ENCODE data around the gene LACTB.

The LACTB gene

DNA sequence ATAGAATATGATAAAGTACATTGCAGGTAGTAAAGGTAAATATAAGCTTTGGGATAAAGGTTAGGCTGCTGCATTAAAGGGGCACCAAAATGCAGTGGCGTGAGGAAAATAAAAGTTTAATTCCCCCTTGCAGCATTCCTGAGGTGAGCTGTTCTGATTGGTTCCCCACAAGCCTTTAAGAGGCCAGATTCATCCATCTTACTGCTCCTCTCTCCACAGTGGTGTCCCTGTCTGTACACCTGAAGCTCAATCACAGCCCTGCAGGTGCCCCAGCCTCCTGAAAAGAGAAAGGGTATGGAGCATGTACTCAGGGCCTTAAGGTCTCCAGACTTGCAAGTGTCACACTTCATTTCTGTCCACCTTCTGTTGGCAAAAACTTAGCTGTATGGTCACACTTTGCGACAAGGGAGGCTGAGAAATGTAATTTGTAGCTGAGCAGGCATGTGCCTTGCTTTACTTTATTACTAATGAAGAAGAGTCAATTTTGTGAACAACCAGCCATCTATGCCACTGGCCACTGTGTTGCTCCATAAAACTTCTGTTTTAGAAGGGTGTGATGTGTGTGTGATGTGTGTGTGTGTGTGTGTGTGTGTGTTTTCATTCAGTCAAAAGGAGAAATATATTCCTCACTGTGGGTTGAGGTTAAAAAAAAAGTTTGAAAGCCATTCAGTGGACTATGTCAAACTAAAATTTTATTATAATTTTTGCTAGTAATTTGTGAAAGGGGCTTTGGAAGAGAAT, 12.8 kb downstream of the LACTB start:
- no peak for DNase-seq

DNA sequence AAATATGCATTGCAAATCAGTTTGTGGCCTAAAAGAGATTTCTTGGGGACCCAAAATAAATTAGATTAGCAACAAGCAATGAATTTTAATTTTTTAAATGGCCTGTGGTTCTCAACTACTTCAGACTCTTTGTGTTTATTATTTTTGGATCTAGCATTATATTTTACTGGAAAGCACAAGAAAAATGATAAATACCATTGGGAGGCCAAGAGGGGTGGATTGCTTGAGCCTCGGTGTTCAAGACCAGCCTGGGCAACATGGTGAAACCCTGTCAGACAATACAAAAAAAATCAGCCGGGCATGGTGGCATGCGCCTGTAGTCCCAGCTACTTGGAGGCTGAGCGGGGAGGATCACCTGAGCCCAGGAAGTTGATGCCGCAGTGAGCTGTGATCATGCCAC, 13.6 kb downstream of the LACTB start:
- DNase-seq: no peak

DNA sequence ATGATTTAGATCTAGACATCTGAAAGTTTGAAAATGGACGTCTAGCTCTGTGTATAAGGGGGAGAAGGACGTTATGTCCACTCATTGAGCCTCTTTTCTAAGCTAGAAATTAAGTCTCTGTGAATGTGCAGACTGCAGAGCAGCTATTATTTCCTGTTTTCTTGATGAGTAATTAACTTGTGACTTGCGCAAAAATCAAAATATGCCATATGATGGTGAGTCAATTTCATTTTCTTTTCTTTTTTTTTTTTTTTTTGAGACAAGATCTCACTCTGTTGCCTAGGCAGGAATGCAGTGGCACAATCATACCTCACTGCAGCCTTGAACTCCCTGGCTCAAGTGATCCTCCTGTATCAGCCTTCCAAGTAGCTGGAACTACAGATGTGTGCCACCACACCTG, 14.1 kb downstream of the LACTB start:
- no peak for DNase-seq

DNA sequence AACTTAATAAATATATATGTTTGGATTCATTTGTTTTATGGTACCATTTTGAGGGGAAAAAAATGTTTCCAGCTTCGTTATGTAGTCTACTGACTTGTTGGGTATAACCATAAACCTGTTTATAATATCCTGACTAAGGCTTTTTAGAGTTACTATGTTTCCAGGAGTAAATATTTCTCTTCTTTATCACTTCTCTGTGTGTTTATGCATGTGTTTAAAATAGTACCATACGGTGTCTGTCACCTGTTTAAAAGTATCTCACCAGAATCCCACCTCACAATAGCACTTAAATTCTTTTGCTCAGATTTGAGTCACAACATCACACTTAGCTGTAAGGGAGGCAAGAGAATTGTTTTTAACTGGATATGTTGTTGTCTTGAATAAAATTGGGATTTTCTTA, 15.1 kb downstream of the LACTB start:
- no peak for DNase-seq

DNA sequence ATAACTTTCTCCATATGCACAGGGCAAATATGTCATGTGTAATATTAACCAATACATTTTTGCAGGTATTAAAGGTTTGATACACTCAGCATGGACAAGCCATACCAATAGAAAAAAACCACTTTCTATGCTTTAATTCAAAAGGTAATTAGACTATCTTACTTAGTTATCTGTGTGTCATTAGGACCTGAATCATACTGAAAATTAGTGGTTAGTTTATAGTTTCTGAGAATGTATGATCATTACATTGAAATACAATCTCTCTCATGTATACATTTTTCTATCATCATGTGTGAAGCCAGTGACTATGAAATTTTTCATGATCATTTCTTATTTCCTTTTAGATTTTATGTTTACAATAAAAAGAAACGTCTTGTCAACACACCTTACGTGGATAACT, 19.3 kb downstream of the LACTB start:
- DNase-seq: no peak

DNA sequence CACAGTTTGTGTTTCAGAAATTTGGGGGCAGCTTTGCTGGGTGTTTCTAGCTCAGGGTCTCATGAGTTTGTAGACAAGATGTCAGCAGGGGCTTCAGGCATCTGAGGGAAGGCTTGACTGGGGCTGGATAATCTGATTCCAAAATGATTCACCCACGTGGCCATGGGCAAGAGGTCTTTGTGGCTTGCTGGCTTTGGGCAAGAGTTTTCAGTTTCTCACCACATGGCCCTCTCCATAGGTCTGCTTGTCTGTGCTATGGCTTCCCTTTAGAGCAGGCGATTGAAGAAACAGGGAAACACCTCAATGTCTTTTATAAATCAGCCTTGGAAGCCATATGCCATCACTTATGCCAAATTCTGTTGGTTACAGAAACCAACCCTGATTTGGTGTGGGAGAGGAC, 23.8 kb downstream of the LACTB start:
- DNase-seq: no peak

DNA sequence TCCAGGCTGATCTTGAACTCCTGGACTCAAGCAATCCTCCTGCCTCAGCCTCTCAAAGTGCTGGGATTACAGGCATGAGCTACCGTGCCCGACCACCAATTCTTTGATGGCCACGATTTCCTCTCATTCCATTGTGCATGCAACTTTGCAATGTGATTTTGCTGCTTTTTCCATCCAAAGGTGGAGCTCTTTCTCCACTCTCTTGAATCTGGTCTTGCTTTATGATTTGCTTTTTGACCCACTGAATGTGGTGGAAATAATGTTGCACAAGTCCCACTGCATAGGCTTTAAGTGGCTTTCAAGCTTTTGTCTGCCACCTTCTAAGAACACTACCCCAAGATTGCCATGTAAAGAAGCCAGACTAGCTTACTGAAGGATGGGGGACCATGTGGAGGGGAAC, 25.0 kb downstream of the LACTB start:
- no peak for DNase-seq

DNA sequence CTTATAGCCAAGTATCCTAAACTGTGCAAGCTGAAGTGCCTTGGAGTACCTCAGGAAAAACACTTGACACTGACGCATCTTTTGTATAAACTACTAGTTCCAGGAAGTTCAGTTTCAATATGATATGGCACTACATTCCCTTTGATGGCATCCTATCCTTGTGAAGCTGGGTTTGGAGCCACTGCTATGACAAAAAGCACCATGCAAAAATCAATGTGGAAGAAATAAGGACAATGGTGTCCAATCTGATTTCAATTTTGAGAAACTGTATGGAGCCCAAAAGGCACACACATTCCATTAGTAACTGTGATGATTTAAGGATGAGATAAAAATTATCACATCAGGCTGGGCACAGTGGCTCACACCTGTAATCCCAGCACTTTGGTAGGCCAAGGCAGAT, 30.0 kb downstream of the LACTB start:
- DNase-seq: no peak

DNA sequence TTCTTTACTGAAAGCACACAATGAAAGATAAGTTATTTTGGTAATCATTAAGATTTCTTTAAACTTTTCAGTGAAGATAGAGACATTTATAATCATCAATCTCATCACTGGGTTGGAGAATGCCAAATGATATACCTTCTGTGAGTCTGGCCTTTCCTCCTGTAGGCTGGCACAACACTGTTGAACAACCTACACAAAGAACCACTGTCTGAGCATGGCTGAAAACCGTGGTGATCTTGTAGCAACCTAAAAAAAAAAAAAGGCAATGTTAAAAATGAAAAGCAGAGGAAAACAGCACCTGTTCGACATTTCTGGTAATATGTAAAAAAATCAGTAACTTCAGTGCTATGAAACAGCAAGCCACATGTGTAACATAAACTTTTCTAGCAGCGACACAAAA, 33.8 kb downstream of the LACTB start:
- DNase-seq: no peak

DNA sequence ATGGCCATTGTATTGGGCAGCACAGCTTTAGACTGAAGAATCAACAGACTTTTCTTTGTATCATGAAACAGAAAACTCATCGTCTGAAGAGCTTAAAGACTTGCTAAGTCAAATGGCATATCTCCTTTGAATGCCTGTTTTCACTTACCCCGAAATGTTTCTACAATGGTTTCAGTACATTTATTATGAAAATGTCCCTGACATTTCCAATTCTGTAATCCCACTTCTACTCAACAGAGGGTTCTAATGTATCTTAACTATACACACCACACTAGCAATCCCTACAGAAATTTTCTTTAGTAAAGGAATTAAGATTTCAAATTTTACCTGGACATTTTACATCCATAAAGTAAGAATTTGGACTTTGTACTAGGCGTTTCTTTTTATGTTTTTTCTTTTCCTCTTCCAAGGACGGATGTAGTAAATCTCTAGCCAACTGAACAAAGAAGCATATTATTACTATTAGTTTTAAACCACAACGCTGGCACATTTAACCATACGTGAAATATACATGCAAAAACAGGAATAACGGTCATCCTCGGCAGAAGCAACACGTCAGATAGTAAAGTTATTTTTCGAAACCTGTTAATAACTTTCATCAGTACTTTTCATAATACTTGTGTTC, 34.5 kb downstream of the LACTB start:
- no peak for DNase-seq

DNA sequence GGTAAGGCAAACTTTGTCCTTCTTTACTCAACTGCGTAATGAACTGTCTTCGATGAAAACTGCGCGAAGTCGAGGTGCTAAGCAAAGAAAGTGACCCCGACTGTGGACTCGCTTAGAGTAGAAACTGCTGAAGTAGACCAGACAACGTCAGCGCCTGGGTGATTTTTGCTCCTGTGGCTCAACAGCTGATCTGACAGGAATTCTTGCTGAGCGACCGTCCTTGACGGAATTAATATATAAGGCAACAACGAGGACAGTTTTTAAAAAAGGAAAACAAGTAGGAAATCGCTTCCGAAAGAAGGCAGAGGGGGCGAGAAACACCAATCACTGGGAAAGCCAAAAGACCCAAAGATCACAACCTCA, 35.1 kb downstream of the LACTB start:
- peak; percentile 12 for DNase-seq

DNA sequence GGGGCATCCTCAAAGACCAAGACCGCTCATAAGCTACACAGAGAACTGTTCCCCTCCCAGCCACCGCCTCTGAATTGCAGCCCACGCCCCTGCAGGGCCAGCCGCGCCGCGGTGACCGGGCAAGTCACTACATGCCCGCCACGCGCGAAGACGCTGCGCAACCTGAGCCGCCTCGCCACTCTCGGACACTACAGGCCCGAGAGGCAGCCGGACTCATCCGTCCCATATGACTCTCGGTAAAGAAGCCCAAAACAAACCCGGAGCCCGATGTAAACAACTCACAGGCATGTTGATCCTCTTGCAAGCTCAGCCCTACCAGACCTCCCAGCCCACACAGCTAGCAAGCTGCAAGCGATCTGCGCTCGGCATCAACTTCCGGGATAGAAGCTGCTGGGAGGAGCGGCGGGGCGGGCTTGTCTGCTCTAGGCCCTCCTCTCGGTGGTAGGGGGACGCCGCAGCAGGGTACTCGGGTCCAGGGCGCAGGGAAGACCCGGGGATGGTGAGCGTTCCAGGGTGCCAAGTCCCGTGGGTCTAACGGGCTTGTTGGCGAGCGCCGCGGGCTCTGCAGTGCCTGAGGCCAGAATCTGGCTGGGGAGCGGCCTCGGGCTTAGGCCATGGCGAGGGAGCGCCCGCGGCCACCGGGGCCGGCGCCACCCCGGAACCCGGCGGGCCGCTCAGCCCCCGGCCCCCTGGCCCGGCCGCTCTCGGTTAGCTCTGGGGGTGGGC, 35.6 kb downstream of the LACTB start, which contains the start of gene RPS27L:
RPS27L (minus strand) TSS at position 360 of the 726 bp plus-strand sequence; CDS start at position 288, 72 bp downstream.
- DNase-seq: peak; percentile 86

DNA sequence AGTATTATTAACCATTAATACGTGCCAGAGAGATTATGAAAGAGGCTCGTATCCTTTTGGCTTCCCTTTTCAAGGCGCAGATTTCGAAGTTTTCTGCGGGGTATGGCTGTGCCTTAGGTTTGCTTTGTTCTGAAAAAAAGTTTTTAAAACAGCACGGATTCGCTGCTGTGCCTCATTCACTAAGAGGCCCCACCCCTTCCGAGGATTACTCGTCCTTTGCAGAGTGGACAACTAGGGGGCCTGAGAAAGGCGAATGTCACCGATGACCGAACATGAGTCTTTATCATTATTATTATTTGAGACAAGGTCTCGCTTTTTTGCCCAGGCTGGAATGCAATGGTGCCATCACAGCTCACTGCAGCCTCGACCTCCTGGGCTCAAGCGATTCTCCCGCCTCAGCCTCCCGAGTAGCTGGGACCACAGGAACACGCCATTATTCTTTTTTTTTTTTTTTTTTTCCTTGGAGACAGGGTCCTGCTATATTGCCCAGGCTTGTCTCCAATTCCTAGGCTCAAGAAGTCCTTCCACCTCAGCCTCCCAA, 36.3 kb downstream of the LACTB start:
- peak; percentile 34 for DNase-seq

DNA sequence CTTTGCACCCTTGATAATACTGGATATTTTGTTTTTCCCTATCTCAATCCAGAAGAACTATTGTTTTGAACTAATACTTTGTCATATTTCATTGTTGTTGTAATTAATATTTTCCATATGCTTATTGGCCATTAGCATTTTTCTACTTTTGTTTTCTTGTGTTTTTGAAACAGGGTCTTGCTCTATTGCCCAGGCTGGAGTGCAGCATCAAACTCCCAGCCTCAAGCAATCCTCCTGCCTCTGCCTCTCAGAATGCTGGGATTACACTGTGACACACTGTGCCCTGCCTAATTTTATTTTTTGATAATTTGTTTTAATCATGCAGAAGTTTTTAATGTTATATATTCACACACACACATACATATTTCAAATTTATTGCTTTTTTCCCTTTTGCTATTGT, 39.0 kb downstream of the LACTB start:
- DNase-seq: no peak

DNA sequence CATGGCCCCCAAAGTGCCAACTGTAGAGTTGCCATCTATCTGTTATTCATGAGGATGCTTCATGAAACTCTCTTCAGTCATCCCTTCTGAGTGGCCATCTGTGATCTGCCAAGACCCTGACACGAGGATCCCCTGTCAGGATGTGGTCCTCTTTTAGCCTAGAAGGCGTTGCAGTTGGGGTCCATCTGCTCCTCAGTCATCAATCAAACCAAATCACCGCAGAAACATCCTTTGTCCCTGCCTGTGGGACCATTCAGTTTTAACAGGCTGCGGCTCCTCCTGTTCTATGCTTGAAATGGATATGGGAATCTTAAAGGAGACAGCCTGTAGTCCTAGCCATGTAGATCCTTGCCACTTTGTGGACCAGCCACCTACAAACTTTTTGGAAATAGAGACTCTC, 41.6 kb downstream of the LACTB start:
- DNase-seq: no peak

DNA sequence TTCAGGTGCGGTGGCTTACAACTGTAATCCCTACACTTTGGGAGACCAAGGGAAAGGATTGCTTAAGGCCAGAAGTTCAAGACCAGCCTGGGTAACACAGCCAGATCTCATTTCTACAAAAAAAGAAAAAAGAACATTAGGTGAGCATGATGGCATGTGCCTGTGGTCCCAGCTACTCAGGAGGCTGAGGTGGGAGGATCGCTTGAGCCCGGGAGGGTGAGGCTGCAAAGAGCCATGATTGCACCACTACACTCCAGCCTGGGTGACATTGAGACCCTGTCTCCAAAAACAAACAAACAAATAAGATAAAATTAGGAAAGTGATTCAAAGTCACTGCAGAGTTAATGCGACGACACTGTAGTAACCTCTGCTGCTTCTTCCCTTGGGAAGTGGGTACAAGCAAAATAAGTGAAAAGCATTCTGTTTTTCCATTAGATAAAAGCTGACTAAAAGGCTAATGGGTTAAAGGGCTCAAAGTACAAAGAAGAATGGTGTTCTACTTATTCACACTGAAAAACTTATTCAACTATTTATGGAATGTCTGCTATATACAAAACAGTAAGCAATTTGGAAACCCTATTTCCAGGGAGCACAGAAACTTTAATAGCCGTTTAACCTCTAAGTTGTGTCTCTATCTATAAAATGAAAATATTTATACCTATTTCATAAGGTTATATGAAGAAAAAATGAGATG, 43.7 kb downstream of the LACTB start:
- DNase-seq: no peak

DNA sequence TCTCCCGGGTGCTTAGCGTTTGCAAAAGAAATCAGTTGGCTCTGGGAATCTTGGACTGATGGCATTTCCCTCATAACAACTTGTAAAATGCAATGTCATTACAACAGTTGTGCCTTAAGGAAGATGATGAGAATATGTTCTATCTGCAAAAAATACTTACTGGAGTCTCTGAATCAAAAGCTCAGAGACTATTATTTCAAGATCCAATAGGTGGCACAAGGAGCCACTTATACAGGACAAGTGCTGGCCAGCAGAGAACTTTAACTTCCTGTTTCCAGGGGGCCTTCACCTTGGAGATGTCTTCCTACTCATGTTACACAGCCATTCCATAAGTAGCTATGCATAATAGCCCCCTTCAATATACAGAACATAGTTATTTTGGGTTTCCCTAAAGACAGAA, 44.6 kb downstream of the LACTB start:
- DNase-seq: peak; percentile 41

DNA sequence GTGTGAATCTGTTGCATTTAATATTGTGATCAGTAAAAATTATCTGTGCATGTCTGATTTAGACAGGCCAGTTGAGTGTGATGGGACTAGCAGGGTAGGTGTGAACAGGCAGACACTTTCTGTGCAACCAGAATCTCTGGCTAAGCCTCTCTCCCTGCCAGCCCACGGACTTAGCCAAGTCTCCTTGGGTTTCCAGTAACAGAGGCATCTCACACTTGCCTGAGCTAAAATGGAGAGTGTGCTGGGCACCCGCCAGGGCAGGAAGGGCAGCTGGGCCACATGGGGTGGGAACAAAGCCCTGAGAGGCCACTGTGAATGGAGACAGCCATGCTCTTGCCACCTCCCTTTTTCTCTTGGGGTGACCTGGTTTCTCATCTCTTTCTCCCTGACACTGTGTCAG, 48.1 kb downstream of the LACTB start:
- no peak for DNase-seq

DNA sequence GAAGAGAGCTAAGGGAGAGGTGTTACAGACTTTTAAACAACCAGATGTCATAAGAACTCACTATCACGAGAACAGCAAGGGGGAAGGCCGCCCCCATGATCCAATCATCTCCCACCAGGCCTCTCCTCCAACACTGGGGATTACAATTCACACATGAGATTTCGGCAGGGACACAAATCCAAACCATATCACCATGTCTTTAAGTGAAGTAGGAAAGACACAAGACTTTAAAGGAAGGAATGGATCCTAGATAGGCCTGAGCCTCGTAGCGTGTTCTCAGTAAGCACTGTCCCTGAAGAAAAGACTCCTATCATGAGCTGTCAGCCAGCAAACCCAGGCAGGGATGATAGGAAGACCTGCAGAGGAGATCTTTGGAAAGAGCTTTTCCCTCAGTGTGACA, 50.7 kb downstream of the LACTB start:
- DNase-seq: no peak

DNA sequence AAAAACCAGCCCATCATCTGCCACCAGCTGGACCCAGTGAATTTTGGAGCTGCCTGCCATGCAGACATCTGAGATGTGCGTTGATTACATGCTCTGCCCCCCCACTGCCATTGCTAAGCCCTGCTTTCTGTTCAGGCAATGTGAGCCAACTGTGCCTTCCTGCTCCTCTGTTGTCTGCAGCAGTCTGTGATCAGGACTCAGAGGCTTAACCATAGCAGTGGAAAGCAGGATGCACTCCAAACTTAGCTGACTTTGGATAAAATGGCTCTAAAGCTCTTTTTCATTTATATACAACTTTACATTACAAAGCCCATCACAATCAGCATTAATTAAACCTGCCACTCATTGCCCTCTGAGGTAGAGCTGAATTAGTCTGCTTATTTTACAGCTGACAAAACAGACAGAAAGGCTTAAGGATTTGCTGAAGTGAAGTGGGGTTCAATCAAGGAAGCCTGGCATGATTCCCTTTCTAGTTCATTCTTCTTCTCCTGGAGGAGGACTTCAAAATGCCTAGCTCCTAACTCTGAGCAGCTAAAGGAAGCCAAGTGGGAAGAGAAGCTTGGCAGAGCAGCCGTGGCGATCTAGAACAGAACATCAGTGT, 51.3 kb downstream of the LACTB start:
- no peak for DNase-seq

DNA sequence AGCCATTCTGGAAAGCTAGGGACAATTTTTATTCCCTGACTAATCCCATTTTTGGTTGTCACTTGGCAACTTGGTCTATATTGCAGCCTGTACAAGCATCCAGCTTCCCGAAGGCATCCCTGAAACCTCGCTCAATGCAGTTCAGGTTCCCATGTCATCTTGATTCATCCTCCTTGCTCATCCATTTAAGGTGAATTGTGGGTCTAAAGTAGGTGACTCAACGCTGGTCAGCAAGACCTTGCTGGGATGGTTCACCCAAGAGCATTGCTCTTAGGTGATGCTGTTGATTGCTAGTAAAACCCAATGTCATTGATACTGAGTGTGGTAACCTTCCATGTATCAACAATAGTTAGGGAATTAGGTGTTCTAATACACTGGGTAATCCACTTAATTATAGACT, 54.6 kb downstream of the LACTB start:
- DNase-seq: no peak

DNA sequence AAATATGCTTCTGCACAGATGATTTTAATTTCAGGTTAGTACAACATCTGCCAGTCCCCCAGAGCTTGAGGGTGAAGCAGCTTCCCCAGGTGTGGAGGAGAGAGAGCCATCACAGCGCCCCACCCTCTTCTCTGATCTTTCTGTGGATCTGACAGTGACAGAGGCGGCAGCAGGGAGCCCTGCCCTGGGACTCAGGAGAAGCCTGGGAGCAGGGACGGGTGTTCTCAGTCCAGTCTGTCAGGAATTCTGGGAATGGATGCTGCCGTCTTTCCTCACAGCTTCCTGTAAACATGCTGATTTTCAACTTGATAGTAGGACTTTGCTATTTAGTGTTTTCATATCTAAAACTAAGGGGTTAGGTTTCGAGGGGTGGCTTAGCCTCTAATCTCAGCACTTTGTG, 56.4 kb downstream of the LACTB start:
- no peak for DNase-seq

DNA sequence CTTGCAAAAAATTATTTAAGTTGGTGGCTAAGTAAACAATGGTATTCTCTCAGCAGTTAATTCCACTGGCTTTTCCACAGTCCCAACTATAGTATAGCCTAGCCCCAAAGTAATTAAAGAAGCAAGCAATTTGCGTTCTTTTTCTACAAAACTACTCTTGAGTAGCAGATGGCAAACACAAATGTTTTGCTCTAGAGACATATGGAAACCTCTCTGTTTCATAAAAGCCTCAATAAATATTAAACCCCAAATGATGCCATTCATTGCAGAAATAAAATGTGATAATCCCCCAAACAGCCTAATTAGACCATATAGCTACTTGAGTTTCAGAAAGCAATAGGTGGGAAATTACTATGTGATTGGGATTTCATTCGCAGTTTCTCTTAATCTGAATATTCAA, 59.1 kb downstream of the LACTB start:
- no peak for DNase-seq
